IMR-90 (cell line): Measurements from ENCODE around the gene CSTB.

Source experiments
- CEBPB ChIP-seq: IDR thresholded peaks from 2 replicates; pipeline ENCODE4 v1.6.1; 2012; ENCODE audit warnings: low read depth, low read length, improper control_type of control experiment
- CHD1 ChIP-seq: IDR thresholded peaks from 2 replicates; pipeline ENCODE4 v1.6.1; 2012; ENCODE audit warnings: low read depth, low read length, improper control_type of control experiment
- MAZ ChIP-seq: IDR thresholded peaks from 2 replicates; pipeline ENCODE4 v1.6.1; 2012; ENCODE audit warnings: low read depth, mild to moderate bottlenecking, low read length, improper control_type of control experiment, moderate library complexity, borderline replicate concordance
- POLR2A ChIP-seq: IDR thresholded peaks from 2 replicates; pipeline ENCODE4 v1.6.1; 2012; ENCODE audit warnings: mild to moderate bottlenecking, low read depth, low read length
- RAD21 ChIP-seq: IDR thresholded peaks from 2 replicates; pipeline ENCODE4 v1.6.1; 2012; ENCODE audit warnings: low read length, improper control_type of control experiment
- SMC3 ChIP-seq: fragments of 150-350 bp; IDR thresholded peaks from 2 replicates; pipeline ENCODE4 v1.6.1; 2016; ENCODE audit warnings: low read depth, mild to moderate bottlenecking, antibody characterized with exemption, low read length, moderate library complexity
- TF ChIP-seq, protein P1 (sequence below): conservative IDR thresholded peaks from 2 replicates; pipeline ENCODE4 v1.5.1; 2012; ENCODE audit warnings: mild to moderate bottlenecking, low read depth, low read length, improper control_type of control experiment

DNA sequence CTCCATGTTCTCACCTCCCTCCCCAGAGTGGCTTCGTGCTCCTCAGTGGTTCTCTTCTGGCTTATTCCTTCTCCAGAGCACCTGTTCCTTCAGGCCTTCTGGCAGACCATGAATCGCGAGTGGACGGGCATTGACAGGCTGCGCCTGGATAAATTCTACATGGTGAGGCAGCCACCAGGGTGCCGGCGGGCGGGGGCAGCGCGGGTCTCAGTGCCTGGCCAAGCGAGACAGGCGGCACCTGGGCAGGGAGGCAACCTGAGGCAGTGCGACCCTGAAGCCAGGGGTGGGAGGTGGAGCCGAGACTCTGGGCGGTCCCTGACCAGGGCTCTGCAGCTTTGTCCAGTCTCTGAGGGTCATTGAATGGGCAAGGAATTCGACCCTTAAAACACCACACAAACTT, 17.1 kb upstream of the CSTB start:
- TF ChIP-seq MAZ, result no peak
- TF ChIP-seq, protein P1, sequence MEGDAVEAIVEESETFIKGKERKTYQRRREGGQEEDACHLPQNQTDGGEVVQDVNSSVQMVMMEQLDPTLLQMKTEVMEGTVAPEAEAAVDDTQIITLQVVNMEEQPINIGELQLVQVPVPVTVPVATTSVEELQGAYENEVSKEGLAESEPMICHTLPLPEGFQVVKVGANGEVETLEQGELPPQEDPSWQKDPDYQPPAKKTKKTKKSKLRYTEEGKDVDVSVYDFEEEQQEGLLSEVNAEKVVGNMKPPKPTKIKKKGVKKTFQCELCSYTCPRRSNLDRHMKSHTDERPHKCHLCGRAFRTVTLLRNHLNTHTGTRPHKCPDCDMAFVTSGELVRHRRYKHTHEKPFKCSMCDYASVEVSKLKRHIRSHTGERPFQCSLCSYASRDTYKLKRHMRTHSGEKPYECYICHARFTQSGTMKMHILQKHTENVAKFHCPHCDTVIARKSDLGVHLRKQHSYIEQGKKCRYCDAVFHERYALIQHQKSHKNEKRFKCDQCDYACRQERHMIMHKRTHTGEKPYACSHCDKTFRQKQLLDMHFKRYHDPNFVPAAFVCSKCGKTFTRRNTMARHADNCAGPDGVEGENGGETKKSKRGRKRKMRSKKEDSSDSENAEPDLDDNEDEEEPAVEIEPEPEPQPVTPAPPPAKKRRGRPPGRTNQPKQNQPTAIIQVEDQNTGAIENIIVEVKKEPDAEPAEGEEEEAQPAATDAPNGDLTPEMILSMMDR, result no peak
- no peak for TF ChIP-seq SMC3
- TF ChIP-seq POLR2A, result no peak
- no peak for TF ChIP-seq CHD1
- no peak for TF ChIP-seq CEBPB
- TF ChIP-seq RAD21, result no peak
